Epithelial cell of proximal tubule (primary cell): ENCODE measurements around the gene GFI1. TPM values are rescaled to one million over a fixed set of nuclear protein-coding genes. Genes with fewer than 3 reads are reported as not detected.

Experiments used
- DNase-seq: peaks from one replicate; pipeline ENCODE4 v3.0.0-alpha.2; 2011; ENCODE audit warnings: low read depth
- H3K4me3 ChIP-seq: 2 replicates; pipeline ENCODE4 v1.5.1; 2011; ENCODE audit warnings: low read depth, mild to moderate bottlenecking, low read length
- total RNA-seq: library from RNA; depleted of rRNA; stranded (reverse); fragments of >200 nt; gene quantifications from 2 replicates; pipeline ENCODE4 v1.2.3, GENCODE V29; 2015
- TF ChIP-seq, protein P1 (sequence below): conservative IDR thresholded peaks from 2 replicates; pipeline ENCODE4 v1.5.1; 2012; ENCODE audit warnings: low read depth, mild to moderate bottlenecking, low read length

Gene GFI1
- total RNA-seq, 1 donor from 2014 or later, result 0.12 TPM

DNA sequence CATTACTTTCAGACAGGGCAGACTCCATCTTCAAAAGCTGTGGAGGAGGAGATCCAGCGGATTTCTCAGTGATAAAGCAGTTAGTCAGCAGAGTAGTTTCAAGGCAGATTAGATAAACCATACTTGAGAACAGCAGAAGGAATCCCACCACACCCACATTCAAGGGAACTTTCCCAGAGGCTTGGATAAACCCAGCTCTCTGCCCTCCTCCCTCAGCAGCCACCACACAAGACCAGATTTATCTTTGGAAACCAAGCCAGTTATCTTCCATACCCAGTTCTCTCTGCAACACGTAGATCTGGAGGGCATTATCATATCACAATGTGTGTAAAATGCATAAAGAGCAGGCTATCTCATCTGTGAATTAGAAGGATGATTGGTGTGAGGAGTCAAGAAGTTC, 40.2 kb downstream of the GFI1 start:
- H3K4me3 ChIP-seq, result no peak overlapping the region
- TF ChIP-seq, protein P1, sequence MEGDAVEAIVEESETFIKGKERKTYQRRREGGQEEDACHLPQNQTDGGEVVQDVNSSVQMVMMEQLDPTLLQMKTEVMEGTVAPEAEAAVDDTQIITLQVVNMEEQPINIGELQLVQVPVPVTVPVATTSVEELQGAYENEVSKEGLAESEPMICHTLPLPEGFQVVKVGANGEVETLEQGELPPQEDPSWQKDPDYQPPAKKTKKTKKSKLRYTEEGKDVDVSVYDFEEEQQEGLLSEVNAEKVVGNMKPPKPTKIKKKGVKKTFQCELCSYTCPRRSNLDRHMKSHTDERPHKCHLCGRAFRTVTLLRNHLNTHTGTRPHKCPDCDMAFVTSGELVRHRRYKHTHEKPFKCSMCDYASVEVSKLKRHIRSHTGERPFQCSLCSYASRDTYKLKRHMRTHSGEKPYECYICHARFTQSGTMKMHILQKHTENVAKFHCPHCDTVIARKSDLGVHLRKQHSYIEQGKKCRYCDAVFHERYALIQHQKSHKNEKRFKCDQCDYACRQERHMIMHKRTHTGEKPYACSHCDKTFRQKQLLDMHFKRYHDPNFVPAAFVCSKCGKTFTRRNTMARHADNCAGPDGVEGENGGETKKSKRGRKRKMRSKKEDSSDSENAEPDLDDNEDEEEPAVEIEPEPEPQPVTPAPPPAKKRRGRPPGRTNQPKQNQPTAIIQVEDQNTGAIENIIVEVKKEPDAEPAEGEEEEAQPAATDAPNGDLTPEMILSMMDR, result no peak
- no peak for DNase-seq

- H3K4me3 ChIP-seq, result no peak overlapping the region
- TF ChIP-seq, protein P1, result no peak
- no peak for DNase-seq
Measured at GRCh38 chr1:92445865-92446264, 40.9 kb downstream of the GFI1 start.

- no peak for DNase-seq
- H3K4me3 ChIP-seq, result no peak overlapping the region
Measured at GRCh38 chr1:92444351-92444750, 42.4 kb downstream of the GFI1 start.

DNA sequence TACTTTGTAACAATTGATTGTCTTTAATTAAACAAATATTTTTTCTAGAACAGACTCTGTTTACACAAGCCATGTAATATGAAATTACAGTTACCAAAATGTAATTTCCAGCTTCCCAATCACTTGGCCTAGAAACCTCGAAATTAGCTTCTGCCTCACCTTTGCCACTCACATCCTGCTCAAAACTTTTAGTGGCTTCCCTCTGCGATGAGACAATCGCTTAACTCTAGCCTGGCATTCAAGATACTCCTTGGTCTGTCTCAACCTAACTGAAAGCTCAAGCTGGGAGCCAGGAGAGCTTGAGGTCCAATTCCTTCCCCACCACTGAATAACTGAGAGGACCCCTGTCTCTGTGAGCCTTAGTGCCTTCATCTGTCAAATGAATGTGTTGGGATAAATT, 42.8 kb downstream of the GFI1 start:
- H3K4me3 ChIP-seq, result no peak overlapping the region
- TF ChIP-seq, protein P1, result no peak
- no peak for DNase-seq

More at GRCh38 chr1:92444351-92444750, 42.4 kb downstream of the GFI1 start:
- TF ChIP-seq, protein P1, result no peak

- TF ChIP-seq, protein P1, result no peak
- H3K4me3 ChIP-seq, result no peak overlapping the region
- no peak for DNase-seq
Measured at GRCh38 chr1:92442351-92442750, 44.4 kb downstream of the GFI1 start.

GRCh38 chr1:92441697-92442342, 44.9 kb downstream of the GFI1 start:
- TF ChIP-seq, protein P1, result no peak
- no peak overlapping the region for H3K4me3 ChIP-seq
- no peak for DNase-seq

DNA sequence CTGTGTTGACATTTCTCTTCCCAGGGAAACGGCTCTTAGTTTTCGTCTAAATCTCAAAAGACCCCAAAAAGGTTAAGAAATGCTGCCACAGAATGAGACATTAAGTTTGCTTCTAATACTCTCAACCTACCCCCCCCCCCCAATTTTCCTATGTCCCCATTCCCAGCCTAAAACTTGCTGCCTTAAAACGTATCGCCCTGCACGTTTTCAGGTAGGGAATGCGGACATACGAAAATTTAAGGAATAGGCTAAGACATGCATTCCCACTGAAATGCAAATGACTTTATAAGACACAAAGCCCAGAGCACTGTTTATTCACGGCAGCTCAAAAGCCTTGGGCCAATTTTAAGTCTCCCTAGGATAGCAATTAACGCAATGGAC, 45.4 kb downstream of the GFI1 start:
- TF ChIP-seq, protein P1, result no peak
- DNase-seq, result no peak
- H3K4me3 ChIP-seq, result no peak overlapping the region
